ENCODE data around the gene REPIN1. TPM values are rescaled to one million over a fixed set of nuclear protein-coding genes. Genes with fewer than 3 reads are reported as not detected.

Gene REPIN1
- total RNA-seq, 1 experiment from 2014 or later = 124 TPM

DNA sequence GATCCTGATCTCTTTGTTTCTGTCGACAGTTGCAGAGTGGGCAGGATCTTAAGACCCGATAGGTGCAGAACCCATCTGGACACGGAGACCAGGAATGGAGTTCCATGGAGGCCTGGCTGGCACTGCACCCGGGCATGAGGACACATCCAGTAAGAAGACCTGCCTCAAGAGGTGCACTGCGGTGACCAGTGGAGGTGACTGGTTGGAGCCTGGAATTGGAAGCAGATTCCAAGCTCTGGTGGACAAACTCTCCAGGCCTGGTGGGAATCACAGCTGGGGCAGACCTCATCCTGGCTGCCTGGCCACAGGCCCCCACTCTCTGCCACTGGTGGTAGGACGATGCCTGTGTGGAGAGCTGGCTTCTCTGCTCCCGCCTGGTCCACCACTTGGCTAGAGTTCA lies 41.5 kb downstream of the REPIN1 start:
- CTCF ChIA-PET = no interaction called here
- no peaks in the 10 kb centered on the region for H3K9me2 ChIP-seq (replicated peaks; ENCODE audit: low read length)
- TF ChIP-seq EZH2 (IDR thresholded peaks at IDR 0.05; ENCODE audit: low read length, unreplicated experiment) = no peak
- TF ChIP-seq, protein P1, sequence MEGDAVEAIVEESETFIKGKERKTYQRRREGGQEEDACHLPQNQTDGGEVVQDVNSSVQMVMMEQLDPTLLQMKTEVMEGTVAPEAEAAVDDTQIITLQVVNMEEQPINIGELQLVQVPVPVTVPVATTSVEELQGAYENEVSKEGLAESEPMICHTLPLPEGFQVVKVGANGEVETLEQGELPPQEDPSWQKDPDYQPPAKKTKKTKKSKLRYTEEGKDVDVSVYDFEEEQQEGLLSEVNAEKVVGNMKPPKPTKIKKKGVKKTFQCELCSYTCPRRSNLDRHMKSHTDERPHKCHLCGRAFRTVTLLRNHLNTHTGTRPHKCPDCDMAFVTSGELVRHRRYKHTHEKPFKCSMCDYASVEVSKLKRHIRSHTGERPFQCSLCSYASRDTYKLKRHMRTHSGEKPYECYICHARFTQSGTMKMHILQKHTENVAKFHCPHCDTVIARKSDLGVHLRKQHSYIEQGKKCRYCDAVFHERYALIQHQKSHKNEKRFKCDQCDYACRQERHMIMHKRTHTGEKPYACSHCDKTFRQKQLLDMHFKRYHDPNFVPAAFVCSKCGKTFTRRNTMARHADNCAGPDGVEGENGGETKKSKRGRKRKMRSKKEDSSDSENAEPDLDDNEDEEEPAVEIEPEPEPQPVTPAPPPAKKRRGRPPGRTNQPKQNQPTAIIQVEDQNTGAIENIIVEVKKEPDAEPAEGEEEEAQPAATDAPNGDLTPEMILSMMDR (conservative IDR thresholded peaks at IDR 0.05; ENCODE audit: low read depth, low read length) = no peak
- no peak for TF ChIP-seq EZH2phosphoT487 (IDR thresholded peaks at IDR 0.05; ENCODE audit: borderline replicate concordance, low read length)
- H3K9ac ChIP-seq (ENCODE audit: low read length) = no peak overlapping the region
- H3K36me3 ChIP-seq (ENCODE audit: low read depth, low read length) = no peaks in the 10 kb centered on the region
- no peak overlapping the region for H3K4me3 ChIP-seq (ENCODE audit: low read length)
- POLR2A ChIA-PET (ENCODE audit: unreplicated experiment) = no interaction called here
- no peaks in the 10 kb centered on the region for H3K4me1 ChIP-seq (ENCODE audit: insufficient read depth, low read length)
- H4K20me1 ChIP-seq (ENCODE audit: low read length) = no peaks in the 10 kb centered on the region
- no peak overlapping the region for H3K27ac ChIP-seq (ENCODE audit: low read length)
- H3F3A ChIP-seq (ENCODE audit: low read length, unreplicated experiment) = no peaks in the 10 kb centered on the region
- BruUV-seq (replicated peaks) = no TSS peak
- H3K4me2 ChIP-seq (ENCODE audit: low read length) = no peak overlapping the region
- no peak for ATAC-seq
- no peak for DNase-seq
- H2AFZ ChIP-seq (ENCODE audit: low read length) = no peak overlapping the region
- H3K79me2 ChIP-seq (ENCODE audit: low read length) = no peaks in the 10 kb centered on the region
- intact Hi-C loops (cut with micrococcal nuclease) = no loop called here
- no peaks in the 10 kb centered on the region for H3K9me3 ChIP-seq (ENCODE audit: low read length)
- H3K27me3 ChIP-seq (ENCODE audit: low read length) = no peaks in the 10 kb centered on the region

DNA sequence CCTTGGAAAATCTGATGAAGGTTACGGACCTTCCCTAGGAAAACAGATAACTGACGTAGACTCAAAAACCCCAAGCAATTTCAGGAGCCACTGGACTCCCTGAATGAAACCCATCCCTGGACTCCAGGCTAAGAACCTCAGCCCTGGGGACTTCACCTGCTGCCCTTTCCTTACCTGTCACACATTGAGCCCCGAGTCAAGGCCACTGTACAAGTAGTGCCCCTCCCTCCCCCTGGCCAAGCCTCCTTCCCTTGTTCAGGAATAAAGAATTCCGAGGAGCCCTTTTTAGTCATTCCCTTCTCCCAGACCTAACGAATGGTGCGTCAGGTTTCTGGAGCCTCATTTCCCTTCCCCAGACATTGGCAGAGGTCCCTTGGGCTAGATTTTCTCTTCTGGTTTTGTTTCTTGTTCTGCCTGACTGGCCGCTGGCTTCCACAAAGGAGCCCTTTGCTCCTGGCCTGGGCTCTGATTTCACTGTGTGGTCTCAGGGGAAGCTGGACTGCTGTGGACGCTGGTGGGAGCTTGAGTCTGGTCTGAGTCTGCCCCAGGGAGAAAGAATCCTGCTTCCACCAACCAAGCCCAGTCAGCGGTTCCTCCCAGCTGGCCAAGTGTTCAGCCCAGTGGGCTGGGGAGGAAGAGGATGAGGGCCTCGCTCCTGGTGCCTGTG lies 42.2 kb downstream of the REPIN1 start:
- H3F3A ChIP-seq (ENCODE audit: low read length, unreplicated experiment) = no peaks in the 10 kb centered on the region
- no peaks in the 10 kb centered on the region for H3K79me2 ChIP-seq (ENCODE audit: low read length)
- H3K27ac ChIP-seq (ENCODE audit: low read length) = no peak overlapping the region
- no peaks in the 10 kb centered on the region for H3K9me3 ChIP-seq (ENCODE audit: low read length)
- no peak overlapping the region for H3K4me3 ChIP-seq (ENCODE audit: low read length)
- DNase-seq (no peak), ATAC-seq (no peak)
- intact Hi-C loops (cut with micrococcal nuclease) = no loop called here
- no peak overlapping the region for H3K4me2 ChIP-seq (ENCODE audit: low read length)
- H2AFZ ChIP-seq (ENCODE audit: low read length) = no peak overlapping the region
- H3K27me3 ChIP-seq (ENCODE audit: low read length) = no peaks in the 10 kb centered on the region
- POLR2A ChIA-PET (ENCODE audit: unreplicated experiment) = interaction anchor here (0.6 kb wide), 1 partner anchor 42 kb away, joined by 6 read pairs; no protein-coding TSS in a partner anchor
- BruUV-seq (replicated peaks) = no TSS peak
- H3K36me3 ChIP-seq (ENCODE audit: low read depth, low read length) = no peaks in the 10 kb centered on the region
- no peaks in the 10 kb centered on the region for H4K20me1 ChIP-seq (ENCODE audit: low read length)
- no peaks in the 10 kb centered on the region for H3K9me2 ChIP-seq (replicated peaks; ENCODE audit: low read length)
- CTCF ChIA-PET = no interaction called here
- no peaks in the 10 kb centered on the region for H3K4me1 ChIP-seq (ENCODE audit: insufficient read depth, low read length)
- H3K9ac ChIP-seq (ENCODE audit: low read length) = no peak overlapping the region
- TF ChIP-seq, protein P1 (conservative IDR thresholded peaks at IDR 0.05; ENCODE audit: low read depth, low read length) = no peak
- no peak for TF ChIP-seq EZH2phosphoT487 (IDR thresholded peaks at IDR 0.05; ENCODE audit: borderline replicate concordance, low read length)
- no peak for TF ChIP-seq EZH2 (IDR thresholded peaks at IDR 0.05; ENCODE audit: low read length, unreplicated experiment)

DNA sequence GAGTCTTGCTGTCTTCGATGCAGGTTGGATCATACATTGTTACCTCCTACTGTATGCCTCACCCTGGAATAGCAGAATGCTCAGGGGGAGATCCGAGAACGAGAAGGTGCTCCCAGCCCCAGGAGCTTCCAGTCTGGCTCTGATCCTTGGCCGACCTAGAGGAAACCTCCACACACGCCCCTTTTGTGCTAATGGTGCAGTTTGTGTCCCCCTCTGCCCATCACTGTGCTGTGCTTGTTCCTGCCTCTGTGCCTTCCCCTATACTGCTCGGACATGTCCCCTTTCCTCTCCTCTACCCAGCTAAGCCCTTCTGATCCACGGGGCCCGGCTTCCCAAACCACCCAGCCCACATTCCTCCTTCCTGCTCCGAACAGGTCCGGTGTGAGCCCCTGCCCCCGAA lies 43.0 kb downstream of the REPIN1 start:
- no peaks in the 10 kb centered on the region for H3K9me2 ChIP-seq (replicated peaks; ENCODE audit: low read length)
- intact Hi-C loops (cut with micrococcal nuclease) = no loop called here
- H3K9me3 ChIP-seq (ENCODE audit: low read length) = no peaks in the 10 kb centered on the region
- no peak overlapping the region for H3K4me2 ChIP-seq (ENCODE audit: low read length)
- no peaks in the 10 kb centered on the region for H3K79me2 ChIP-seq (ENCODE audit: low read length)
- H2AFZ ChIP-seq (ENCODE audit: low read length) = no peak overlapping the region
- no peaks in the 10 kb centered on the region for H3F3A ChIP-seq (ENCODE audit: low read length, unreplicated experiment)
- no peak overlapping the region for H3K27ac ChIP-seq (ENCODE audit: low read length)
- ChIA-PET POLR2A (ENCODE audit: unreplicated experiment) (no interaction called here), CTCF (no interaction called here)
- H3K9ac ChIP-seq (ENCODE audit: low read length) = no peak overlapping the region
- DNase-seq (no peak), ATAC-seq (no peak)
- no peaks in the 10 kb centered on the region for H3K27me3 ChIP-seq (ENCODE audit: low read length)
- no peaks in the 10 kb centered on the region for H3K36me3 ChIP-seq (ENCODE audit: low read depth, low read length)
- H4K20me1 ChIP-seq (ENCODE audit: low read length) = no peaks in the 10 kb centered on the region
- TF ChIP-seq EZH2 (IDR thresholded peaks at IDR 0.05; ENCODE audit: low read length, unreplicated experiment) (no peak), EZH2phosphoT487 (IDR thresholded peaks at IDR 0.05; ENCODE audit: borderline replicate concordance, low read length) (no peak)
- TF ChIP-seq, protein P1 (conservative IDR thresholded peaks at IDR 0.05; ENCODE audit: low read depth, low read length) = no peak
- BruUV-seq (replicated peaks) = no TSS peak
- H3K4me3 ChIP-seq (ENCODE audit: low read length) = no peak overlapping the region
- H3K4me1 ChIP-seq (ENCODE audit: insufficient read depth, low read length) = no peaks in the 10 kb centered on the region
